ENCODE results near the gene ADAM22.

Gene ADAM22

DNA sequence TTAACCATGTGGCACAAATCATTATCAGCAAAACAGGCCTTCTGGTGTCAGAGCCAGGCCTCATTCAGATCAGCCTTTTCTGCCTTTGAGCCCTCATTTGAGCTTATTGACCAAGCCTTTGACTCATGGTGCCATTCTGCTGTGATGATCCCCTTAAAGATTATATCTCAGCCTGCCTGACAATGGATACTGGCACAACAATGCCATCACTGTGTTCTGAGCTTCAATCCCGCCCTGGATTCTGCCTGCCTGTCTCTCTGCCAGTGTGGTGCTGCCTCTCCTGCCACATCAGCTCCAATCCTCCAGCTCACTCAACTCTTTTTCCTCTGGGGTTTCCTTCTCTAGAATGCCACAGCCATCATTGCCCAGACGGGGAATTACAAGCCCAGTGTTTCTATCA lies 233.2 kb downstream of the ADAM22 start:
- no peak for DNase-seq (ENCODE audit: low read depth)
- TF ChIP-seq CTCF (IDR thresholded peaks at IDR 0.05; ENCODE audit: control insufficient read depth, insufficient read depth, low read depth, low read length, missing control alignments) = no peak
- H3K4me3 ChIP-seq (ENCODE audit: control insufficient read depth, low read depth, low read length) = no peak overlapping the region

- no peak for TF ChIP-seq CTCF (IDR thresholded peaks at IDR 0.05; ENCODE audit: control insufficient read depth, insufficient read depth, low read depth, low read length, missing control alignments)
- DNase-seq (ENCODE audit: low read depth) = no peak
- H3K4me3 ChIP-seq (ENCODE audit: control insufficient read depth, low read depth, low read length) = no peak overlapping the region
These were observed 233.7 kb downstream of the ADAM22 start for GRCh38 chr7:88167721-88168120.

- no peak overlapping the region for H3K4me3 ChIP-seq (ENCODE audit: control insufficient read depth, low read depth, low read length)
- no peak for DNase-seq (ENCODE audit: low read depth)
- TF ChIP-seq CTCF (IDR thresholded peaks at IDR 0.05; ENCODE audit: control insufficient read depth, insufficient read depth, low read depth, low read length, missing control alignments) = peak; percentile 43
These were observed 235.8 kb downstream of the ADAM22 start for GRCh38 chr7:88169717-88170320.

DNA sequence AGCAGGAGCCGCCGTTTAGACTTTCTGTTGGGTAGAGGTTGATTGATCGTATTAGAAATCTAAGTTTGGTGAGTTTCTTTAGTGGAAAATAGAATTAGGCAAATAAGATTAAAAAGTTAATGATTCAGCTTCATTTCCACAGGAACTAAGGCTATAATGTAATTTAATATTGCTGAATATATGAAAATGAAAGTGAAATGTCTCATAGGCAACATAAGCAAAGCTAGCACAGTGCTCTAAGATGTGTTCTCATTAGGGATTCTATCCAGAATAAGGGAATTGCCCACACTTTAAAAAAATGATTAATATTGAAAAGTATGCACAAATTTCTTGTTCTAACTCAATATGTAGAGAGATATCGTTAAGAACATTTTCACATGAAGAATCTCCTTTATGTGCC lies 238.8 kb downstream of the ADAM22 start:
- H3K4me3 ChIP-seq (ENCODE audit: control insufficient read depth, low read depth, low read length) = no peak overlapping the region

GRCh38 chr7:88176190-88176589 lies 242.1 kb downstream of the ADAM22 start:
- DNase-seq (ENCODE audit: low read depth) = no peak
- H3K4me3 ChIP-seq (ENCODE audit: control insufficient read depth, low read depth, low read length) = no peak overlapping the region
- no peak for TF ChIP-seq CTCF (IDR thresholded peaks at IDR 0.05; ENCODE audit: control insufficient read depth, insufficient read depth, low read depth, low read length, missing control alignments)

More for the DNA sequence above, 238.8 kb downstream of the ADAM22 start:
- no peak for TF ChIP-seq CTCF (IDR thresholded peaks at IDR 0.05; ENCODE audit: control insufficient read depth, insufficient read depth, low read depth, low read length, missing control alignments)
- no peak for DNase-seq (ENCODE audit: low read depth)

DNA sequence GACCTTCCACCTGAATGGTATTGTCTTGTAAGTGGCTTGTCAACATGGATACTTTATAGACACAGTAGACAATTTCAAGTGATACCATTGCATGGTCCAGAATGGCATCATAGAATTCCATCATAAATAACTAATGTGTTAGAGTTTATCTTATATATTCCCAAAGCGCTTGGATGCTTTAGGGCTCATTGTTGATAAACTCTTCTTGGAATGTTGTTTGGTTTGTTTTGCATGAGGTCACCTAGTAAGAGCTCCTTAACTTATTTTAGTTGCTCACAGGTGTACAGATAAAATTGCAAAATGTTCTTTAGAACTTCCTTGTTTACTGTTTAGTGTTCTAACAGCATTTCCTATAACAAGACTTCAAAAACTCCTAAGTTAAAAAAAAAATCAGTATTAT lies 249.0 kb downstream of the ADAM22 start:
- DNase-seq (ENCODE audit: low read depth) = no peak
- H3K4me3 ChIP-seq (ENCODE audit: control insufficient read depth, low read depth, low read length) = no peak overlapping the region
- TF ChIP-seq CTCF (IDR thresholded peaks at IDR 0.05; ENCODE audit: control insufficient read depth, insufficient read depth, low read depth, low read length, missing control alignments) = no peak
